Endothelial cell of umbilical vein (primary cell): ENCODE results near the gene PYGB. TPM values are rescaled to one million over a fixed set of nuclear protein-coding genes. Genes with fewer than 3 reads are reported as not detected.

Experiments used
- BruUV-seq: library from RNA; stranded (reverse); fragments of 400-500 nt; replicated peaks from 2 replicates; lab custom pipeline; 2021; lab: Mats Ljungman, UMichigan
- CTCF ChIA-PET: fragments of 300-600, 350-600 bp; sonication (Branson Sonifier 250); formaldehyde crosslinking; loops from one replicate; lab custom pipeline; 2021; ENCODE audit warnings: antibody characterized with exemption, inconsistent platforms; lab: Charles Lee
- POLR2A ChIA-PET: fragments of 300-600, 350-600 bp; sonication (Branson Sonifier 250); formaldehyde crosslinking; loops from one replicate; lab custom pipeline; 2021; ENCODE audit warnings: antibody characterized with exemption, inconsistent platforms; lab: Charles Lee
- DNase-seq: peaks from one replicate; pipeline ENCODE4 v3.0.0-alpha.2; 2011; ENCODE audit warnings: low read depth, low spot score
- FAIRE-seq: peaks from 2 replicates; lab custom pipeline; 2011; peaks lifted over from hg19 to GRCh38; lab: Jason Lieb, UNC
- H2AFZ ChIP-seq: 2 replicates; pipeline ENCODE4 v1.6.0; 2012; ENCODE audit warnings: low read depth, low read length, control low read depth, inconsistent platforms
- H3K27ac ChIP-seq: 2 replicates; pipeline ENCODE4 v1.5.1; 2011; ENCODE audit warnings: low read depth, mild to moderate bottlenecking, control low read depth, low read length, moderate library complexity; ENCODE audit not compliant: insufficient read depth
- H3K27me3 ChIP-seq, 2 experiments: 2 replicates each; pipeline versions ENCODE4 v1.6.0 to v1.6.1; 2011; ENCODE audit warnings: low read length in 2 of 2, mixed read lengths in 1 of 2; ENCODE audit not compliant: control insufficient read depth in 2 of 2, insufficient read depth in 2 of 2
- H3K36me3 ChIP-seq, 2 experiments: 2 replicates in 1 of 2; 3 replicates in 1 of 2; pipeline ENCODE4 v1.5.1; 2011; ENCODE audit warnings: low read length in 2 of 2, mild to moderate bottlenecking in 1 of 2, moderate library complexity in 1 of 2; ENCODE audit not compliant: control insufficient read depth in 2 of 2, insufficient read depth in 2 of 2; ENCODE audit errors: extremely low read depth in 1 of 2
- H3K4me1 ChIP-seq: 3 replicates; pipeline ENCODE4 v1.5.1; 2011; ENCODE audit warnings: mild to moderate bottlenecking, low read length; ENCODE audit not compliant: control insufficient read depth, insufficient read depth; ENCODE audit errors: extremely low read depth
- H3K4me2 ChIP-seq: 2 replicates; pipeline ENCODE4 v1.6.1; 2011; ENCODE audit warnings: low read length, control low read depth, mixed read lengths; ENCODE audit not compliant: insufficient read depth
- H3K4me3 ChIP-seq, 3 experiments: fragments of 200-600 bp in 1 of 3; sonication (generic), shearing (Covaris generic) in 1 of 3; replicated peaks in 1 of 3; 2 replicates each; pipeline ENCODE4 v1.5.1; 2011 to 2016; ENCODE audit warnings: control low read depth in 3 of 3, low read length in 3 of 3, mild to moderate bottlenecking in 2 of 3, inconsistent platforms in 1 of 3, low read depth in 1 of 3, moderate library complexity in 1 of 3; ENCODE audit not compliant: insufficient read depth in 1 of 3
- H3K79me2 ChIP-seq: 2 replicates; pipeline ENCODE4 v1.6.0; 2012; ENCODE audit warnings: low read length, inconsistent platforms; ENCODE audit not compliant: control insufficient read depth, insufficient read depth
- H3K9ac ChIP-seq: replicated peaks from 2 replicates; pipeline ENCODE3; 2011; ENCODE audit warnings: low read length, control low read depth; ENCODE audit not compliant: insufficient read depth; ENCODE audit errors: extremely low read depth
- H3K9me1 ChIP-seq: replicated peaks from 3 replicates; pipeline ENCODE4 v1.6.0; 2011; ENCODE audit warnings: mild to moderate bottlenecking, low read length; ENCODE audit not compliant: control insufficient read depth, insufficient read depth; ENCODE audit errors: extremely low read depth
- H3K9me3 ChIP-seq: replicated peaks from 2 replicates; pipeline ENCODE4 v1.5.1; 2012; ENCODE audit warnings: low read length, inconsistent platforms; ENCODE audit not compliant: control insufficient read depth, insufficient read depth
- H4K20me1 ChIP-seq: replicated peaks from 2 replicates; pipeline ENCODE3; 2011; ENCODE audit warnings: mild to moderate bottlenecking, low read length; ENCODE audit not compliant: control insufficient read depth, insufficient read depth; ENCODE audit errors: extremely low read depth
- CTCF ChIP-seq, 2 donors: IDR thresholded peaks; 1 replicate in 1 of 2; 2 replicates in 1 of 2; pipeline ENCODE4 v1.5.1; 2011; ENCODE audit warnings: low read length in 2 of 2, mild to moderate bottlenecking in 2 of 2, moderate library complexity in 2 of 2, control low read depth in 1 of 2, inconsistent platforms in 1 of 2, low read depth in 1 of 2; ENCODE audit not compliant: insufficient read depth in 1 of 2; ENCODE audit errors: extremely low read depth in 1 of 2
- FOS ChIP-seq: IDR thresholded peaks from 2 replicates; pipeline ENCODE4 v1.6.1; 2011; ENCODE audit warnings: mild to moderate bottlenecking, low read length, moderate library complexity, borderline replicate concordance; ENCODE audit not compliant: insufficient read depth
- GATA2 ChIP-seq: IDR thresholded peaks from 2 replicates; pipeline ENCODE4 v1.7.0; 2011; ENCODE audit warnings: low read depth, mild to moderate bottlenecking, moderate library complexity, mixed read lengths, low read length; ENCODE audit not compliant: insufficient read length, insufficient read depth
- JUN ChIP-seq: IDR thresholded peaks from 2 replicates; pipeline ENCODE4 v1.6.1; 2011; ENCODE audit warnings: borderline replicate concordance, low read depth; ENCODE audit not compliant: insufficient read length, insufficient read depth
- MAX ChIP-seq: IDR thresholded peaks from 2 replicates; pipeline ENCODE4 v1.6.1; 2011; ENCODE audit not compliant: insufficient read depth, insufficient read length
- MYC ChIP-seq: IDR thresholded peaks from one replicate; pipeline ENCODE4 v1.6.1; 2011; ENCODE audit warnings: mild to moderate bottlenecking, low read depth, low read length
- POLR2AphosphoS5 ChIP-seq: IDR thresholded peaks from 2 replicates; pipeline ENCODE4 v1.6.1; 2012; ENCODE audit warnings: low read depth, mild to moderate bottlenecking, control low read depth, low read length, moderate library complexity; ENCODE audit not compliant: insufficient read depth
- dilution Hi-C: fragments of 300-500 bp; cut with MboI; formaldehyde crosslinking; loops from one replicate; pipeline ENCODE4 v1.15.0; 2019; ENCODE audit warnings: low sequenced_read_pairs; ENCODE audit not compliant: extremely low pct_ligation_motif_present
- intact Hi-C: fragments of 100-400 bp; cut with micrococcal nuclease; formaldehyde crosslinking; loops from one replicate; pipeline ENCODE4 v1.10.0; 2022
- polyA plus RNA-seq, 4 experiments: library from polyadenylated mRNA; depleted of rRNA in 3 of 4; stranded (reverse) in 3 of 4; unstranded in 1 of 4; fragments of >200 nt; gene quantifications; 2 replicates each; pipeline versions ENCODE4 v1.2.1 to v1.2.3, GENCODE V29; 2011 to 2012; ENCODE audit warnings: missing spikeins in 1 of 4
- total RNA-seq: library from RNA; stranded (reverse); gene quantifications from 2 replicates; pipeline ENCODE4 v1.2.3, GENCODE V29; 2021

The PYGB gene
- total and polyA plus RNA-seq, 2 donors (not counting 3 experiments of a cell fraction or from before 2014, with no cell fraction given): 36.1 to 60.2 TPM

- H3K4me3 ChIP-seq: no peak overlapping the region
- H3K4me1 ChIP-seq: no peaks in the 10 kb centered on the region
- no peaks in the 10 kb centered on the region for H4K20me1 ChIP-seq
- H3K9me3 ChIP-seq: no peaks in the 10 kb centered on the region
- TF ChIP-seq FOS (no peak), CTCF (IDR thresholded peaks at IDR 0.05; ENCODE audit: extremely low read depth in 1 of 2, insufficient read depth in 1 of 2, low read depth in 1 of 2, low read length in 2 of 2) (no peak), MYC (no peak)
- H3K9me1 ChIP-seq: no peaks in the 10 kb centered on the region
- BruUV-seq: TSS peak; percentile 71
- no peaks in the 10 kb centered on the region for H3K27me3 ChIP-seq
- no peak overlapping the region for H2AFZ ChIP-seq
- dilution Hi-C loops: no loop called here
- DNase-seq (no peak), FAIRE-seq (no peak)
- peaks cover 2 to 3% of the 10 kb centered on the region in 2 experiments for H3K36me3 ChIP-seq
- POLR2A ChIA-PET: no interaction called here
- no peak overlapping the region for H3K9ac ChIP-seq
- CTCF ChIA-PET: interaction anchor here (1.0 to 5.0 kb wide), 3 partner anchors 14 to 101 kb away, joined by 3 to 104 read pairs (median 5); no protein-coding TSS in a partner anchor
- H3K79me2 ChIP-seq: no peaks in the 10 kb centered on the region
- no peak overlapping the region for H3K4me2 ChIP-seq
- H3K27ac ChIP-seq: no peak overlapping the region
- intact Hi-C loops: no loop called here
Measured at GRCh38 chr20:25297141-25297905, 49.4 kb downstream of the PYGB start.

DNA sequence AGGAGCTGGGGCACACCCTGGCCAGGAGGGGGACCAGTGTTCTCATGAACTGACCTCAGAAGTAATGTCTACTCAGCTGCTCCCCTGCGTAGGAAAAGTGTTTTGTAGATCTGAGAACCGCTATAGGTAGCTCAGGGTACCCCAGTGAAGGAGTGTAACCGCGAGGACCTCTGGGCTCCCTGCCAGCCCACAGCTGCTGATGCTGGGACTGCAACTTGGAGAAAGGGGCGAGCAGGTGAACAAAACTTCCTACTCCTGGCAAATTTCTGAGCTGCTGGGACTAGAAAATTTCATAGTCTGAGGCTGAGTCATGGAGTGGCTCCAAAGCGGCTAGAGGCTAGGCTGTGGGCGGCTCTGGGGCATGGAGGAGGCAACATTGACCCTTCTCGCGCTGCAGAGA is 51.9 kb downstream of the PYGB start:
- TF ChIP-seq MAX (no peak), POLR2AphosphoS5 (no peak), JUN (no peak), MYC (no peak), GATA2 (no peak), FOS (no peak)
- Histone ChIP-seq H4K20me1 (no peaks in the 10 kb centered on the region), H3K4me3 (no peak overlapping the region), H3K9me3 (no peaks in the 10 kb centered on the region), H2AFZ (no peak overlapping the region), H3K9ac (no peak overlapping the region), H3K4me1 (no peaks in the 10 kb centered on the region), H3K27ac (no peak overlapping the region), H3K4me2 (no peak overlapping the region), H3K9me1 (no peaks in the 10 kb centered on the region), H3K79me2 (no peaks in the 10 kb centered on the region), H3K36me3 (peaks cover 3 to 5% of the 10 kb centered on the region in 2 experiments), H3K27me3 (no peaks in the 10 kb centered on the region)
- CTCF ChIA-PET: interaction anchor here (0.8 to 5.1 kb wide), 6 partner anchors 8 to 99 kb away, joined by 3 to 49 read pairs (median 6); no protein-coding TSS in a partner anchor
- FAIRE-seq: no peak
- POLR2A ChIA-PET: no interaction called here
- intact Hi-C loops (no loop called here), dilution Hi-C loops (no loop called here)
- DNase-seq: no peak
- no TSS peak for BruUV-seq
